SK-N-SH (cell line): ENCODE results near the gene CEBPB.

Experiments used
- EP300 ChIP-seq, 2 experiments: IDR thresholded peaks; 2 replicates each; pipeline versions ENCODE4 v1.4.0 to v1.6.1; 2012; ENCODE audit warnings: borderline replicate concordance in 1 of 2, low read depth in 1 of 2, low read length in 1 of 2
- TF ChIP-seq, protein P1 (sequence below): fragments of 200-600 bp; sonication (generic); IDR thresholded peaks from 2 replicates; pipeline ENCODE4 v1.6.1; 2017; ENCODE audit warnings: antibody characterized with exemption, mild to moderate bottlenecking, moderate library complexity

DNA sequence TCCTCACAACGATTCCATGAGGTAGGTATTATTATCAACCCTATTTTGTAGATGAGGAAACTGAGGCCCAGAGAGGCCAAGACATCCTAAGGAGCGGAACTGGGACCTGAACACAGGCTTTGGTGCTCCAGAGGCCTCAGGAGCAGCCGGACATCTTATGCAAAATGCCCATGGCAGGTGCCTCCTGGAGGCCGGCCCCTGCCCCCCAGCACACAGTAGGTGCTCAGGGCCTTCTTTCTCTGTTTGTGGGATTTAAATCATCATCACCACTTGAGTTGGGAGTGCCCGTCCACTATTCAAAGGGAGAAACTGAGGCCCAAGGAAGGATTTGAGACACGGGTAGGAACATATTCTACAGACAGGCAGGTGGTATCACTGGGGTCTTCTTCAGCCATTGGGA lies 41.2 kb downstream of the CEBPB start:
- TF ChIP-seq EP300 (IDR thresholded peaks at IDR 0.05; ENCODE audit: borderline replicate concordance in 1 of 2, low read depth in 1 of 2, low read length in 1 of 2), result no peak
- TF ChIP-seq, protein P1, sequence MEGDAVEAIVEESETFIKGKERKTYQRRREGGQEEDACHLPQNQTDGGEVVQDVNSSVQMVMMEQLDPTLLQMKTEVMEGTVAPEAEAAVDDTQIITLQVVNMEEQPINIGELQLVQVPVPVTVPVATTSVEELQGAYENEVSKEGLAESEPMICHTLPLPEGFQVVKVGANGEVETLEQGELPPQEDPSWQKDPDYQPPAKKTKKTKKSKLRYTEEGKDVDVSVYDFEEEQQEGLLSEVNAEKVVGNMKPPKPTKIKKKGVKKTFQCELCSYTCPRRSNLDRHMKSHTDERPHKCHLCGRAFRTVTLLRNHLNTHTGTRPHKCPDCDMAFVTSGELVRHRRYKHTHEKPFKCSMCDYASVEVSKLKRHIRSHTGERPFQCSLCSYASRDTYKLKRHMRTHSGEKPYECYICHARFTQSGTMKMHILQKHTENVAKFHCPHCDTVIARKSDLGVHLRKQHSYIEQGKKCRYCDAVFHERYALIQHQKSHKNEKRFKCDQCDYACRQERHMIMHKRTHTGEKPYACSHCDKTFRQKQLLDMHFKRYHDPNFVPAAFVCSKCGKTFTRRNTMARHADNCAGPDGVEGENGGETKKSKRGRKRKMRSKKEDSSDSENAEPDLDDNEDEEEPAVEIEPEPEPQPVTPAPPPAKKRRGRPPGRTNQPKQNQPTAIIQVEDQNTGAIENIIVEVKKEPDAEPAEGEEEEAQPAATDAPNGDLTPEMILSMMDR, result no peak
